Tibial nerve (tissue), 4 donors: ENCODE results near the gene FCN1. TPM values are rescaled to one million over a fixed set of nuclear protein-coding genes. Genes with fewer than 3 reads are reported as not detected.

Experiments
- DNase-seq, 2 donors: peaks; one replicate each; pipeline ENCODE4 v3.0.0-alpha.2; 2019; ENCODE audit warnings: low spot score in 2 of 2
- H3K27ac ChIP-seq, 4 donors: fragments of 200-600 bp; sonication (generic) in 3 of 4; one replicate each; pipeline ENCODE4 v1.5.1; 2017 to 2019; ENCODE audit warnings: mild to moderate bottlenecking in 1 of 4
- H3K27me3 ChIP-seq, 2 donors: fragments of 200-600 bp; sonication (generic) in 1 of 2; one replicate each; pipeline versions ENCODE4 v1.5.1 to v1.6.0; 2017 to 2019
- H3K36me3 ChIP-seq, 3 donors: fragments of 200-600 bp; sonication (generic); one replicate each; pipeline ENCODE4 v1.5.1; 2018 to 2019
- H3K4me1 ChIP-seq, 4 donors: fragments of 200-600 bp; sonication (generic) in 3 of 4; one replicate each; pipeline ENCODE4 v1.5.1; 2017 to 2019
- H3K4me3 ChIP-seq, 4 donors: fragments of 200-600 bp; sonication (generic) in 3 of 4; one replicate each; pipeline ENCODE4 v1.5.1; 2017 to 2019; ENCODE audit warnings: mild to moderate bottlenecking in 1 of 4, moderate library complexity in 1 of 4
- H3K9me3 ChIP-seq, 4 donors: fragments of 200-600 bp; sonication (generic) in 3 of 4; one replicate each; pipeline ENCODE4 v1.5.1; 2017 to 2019
- CTCF ChIP-seq, 5 experiments: fragments of 200-600 bp in 3 of 5; fragments of 450-650 bp in 2 of 5; sonication (generic) in 3 of 5; IDR thresholded peaks; one replicate each; pipeline ENCODE4 v1.5.1; 2016 to 2019; ENCODE audit warnings: antibody characterized with exemption in 5 of 5, mild to moderate bottlenecking in 3 of 5, moderate library complexity in 2 of 5
- EP300 ChIP-seq, 2 donors: sonication (generic); formaldehyde crosslinking; IDR thresholded peaks; one replicate each; pipeline ENCODE4 v1.6.1; 2017; ENCODE audit warnings: antibody characterized with exemption in 2 of 2, mild to moderate bottlenecking in 1 of 2
- POLR2A ChIP-seq, 2 donors: fragments of 450-650 bp; IDR thresholded peaks; one replicate each; pipeline ENCODE4 v1.6.1; 2017; ENCODE audit warnings: antibody characterized with exemption in 2 of 2, mild to moderate bottlenecking in 2 of 2, moderate library complexity in 2 of 2
- WGBS, 2 donors: methylation state at CpG; one replicate each; pipeline ENCODE4 v1.1.5; 2018; 5-methylcytosine and 5-hydroxymethylcytosine counted together
- total RNA-seq, 4 donors: library from RNA; depleted of rRNA; stranded (reverse); fragments of >200 nt; gene quantifications; one replicate each; pipeline ENCODE4 v1.1.0, GENCODE V29; 2016

The FCN1 gene
- total RNA-seq, 4 donors from 2014 or later: under 0.01 to 2.9 (median 0.96) TPM

GRCh38 chr9:134912126-134912840 lies 5.4 kb downstream of the FCN1 start:
- Histone ChIP-seq H3K27me3 (peaks cover 0 to 6% of the 10 kb centered on the region in 2 donors), H3K9me3 (no peaks in the 10 kb centered on the region), H3K4me1 (no peaks in the 10 kb centered on the region), H3K36me3 (no peaks in the 10 kb centered on the region), H3K4me3 (no peak overlapping the region), H3K27ac (no peak overlapping the region)
- no peak for DNase-seq
- TF ChIP-seq EP300 (IDR thresholded peaks at IDR 0.05) (no peak), POLR2A (IDR thresholded peaks at IDR 0.05) (no peak)
- WGBS, 2 donors: 86 to 87% methylated on average over 16 to 20 of the region's 20 CpGs

- no peaks in the 10 kb centered on the region for H3K4me1 ChIP-seq
- H3K4me3 ChIP-seq: no peak overlapping the region
- no peak for DNase-seq
- WGBS, 2 donors: 82 to 85% methylated on average over 24 of the region's 24 CpGs
- H3K27ac ChIP-seq: no peak overlapping the region
- H3K36me3 ChIP-seq: no peaks in the 10 kb centered on the region
- no peaks in the 10 kb centered on the region for H3K9me3 ChIP-seq
- TF ChIP-seq CTCF (IDR thresholded peaks at IDR 0.05): no peak
- no peak for TF ChIP-seq POLR2A (IDR thresholded peaks at IDR 0.05)
- TF ChIP-seq EP300 (IDR thresholded peaks at IDR 0.05): no peak
- peaks cover 0 to 6% of the 10 kb centered on the region in 2 donors for H3K27me3 ChIP-seq
Measured at GRCh38 chr9:134909511-134910481, 7.9 kb downstream of the FCN1 start.

- no peak overlapping the region for H3K27ac ChIP-seq
- peaks cover 0 to 6% of the 10 kb centered on the region in 2 donors for H3K27me3 ChIP-seq
- no peak overlapping the region for H3K4me3 ChIP-seq
- H3K4me1 ChIP-seq: no peaks in the 10 kb centered on the region
- no peaks in the 10 kb centered on the region for H3K9me3 ChIP-seq
- 76 to 82% methylated on average over 13 of the region's 13 CpGs for WGBS, 2 donors
- TF ChIP-seq EP300 (IDR thresholded peaks at IDR 0.05) (no peak), CTCF (IDR thresholded peaks at IDR 0.05) (no peak), POLR2A (IDR thresholded peaks at IDR 0.05) (no peak)
- no peaks in the 10 kb centered on the region for H3K36me3 ChIP-seq
- no peak for DNase-seq
Measured at GRCh38 chr9:134908524-134909309, 9.0 kb downstream of the FCN1 start.

- H3K27ac ChIP-seq: no peak overlapping the region
- 23 to 30% methylated on average over 3 of the region's 3 CpGs for WGBS, 2 donors
- TF ChIP-seq CTCF (IDR thresholded peaks at IDR 0.05) (no peak), EP300 (IDR thresholded peaks at IDR 0.05) (no peak), POLR2A (IDR thresholded peaks at IDR 0.05) (no peak)
- DNase-seq: no peak
- no peak overlapping the region for H3K4me3 ChIP-seq
- peaks cover 0 to 16% (median 0%) of the 10 kb centered on the region in 4 donors for H3K9me3 ChIP-seq
- no peaks in the 10 kb centered on the region for H3K27me3 ChIP-seq
- H3K4me1 ChIP-seq: no peaks in the 10 kb centered on the region
- H3K36me3 ChIP-seq: no peaks in the 10 kb centered on the region
Measured at GRCh38 chr9:134902936-134903335, 14.8 kb downstream of the FCN1 start.

- DNase-seq: no peak
- H3K36me3 ChIP-seq: no peaks in the 10 kb centered on the region
- TF ChIP-seq POLR2A (IDR thresholded peaks at IDR 0.05) (no peak), EP300 (IDR thresholded peaks at IDR 0.05) (no peak), CTCF (IDR thresholded peaks at IDR 0.05) (no peak)
- peaks cover 0 to 20% (median 2%) of the 10 kb centered on the region in 4 donors for H3K4me1 ChIP-seq
- H3K27me3 ChIP-seq: no peaks in the 10 kb centered on the region
- H3K9me3 ChIP-seq: peaks cover 0 to 20% (median 0%) of the 10 kb centered on the region in 4 donors
- WGBS, 2 donors: 94 to 100% methylated on average over 1 of the region's 1 CpG
- H3K4me3 ChIP-seq: no peak overlapping the region
- no peak overlapping the region for H3K27ac ChIP-seq
Measured at GRCh38 chr9:134899818-134900217, 17.9 kb downstream of the FCN1 start.
